HEK293 (cell line): ENCODE results near the gene NUP62.

ENCODE experiments used
- CTCF ChIA-PET: fragments of 350-600 bp; formaldehyde crosslinking; extraction: SDS; loops from one replicate; lab custom pipeline; 2021; ENCODE audit warnings: antibody characterized with exemption; lab: Yijun Ruan, JAX
- POLR2A ChIA-PET: fragments of 300-600 bp; formaldehyde crosslinking; extraction: SDS; loops from one replicate; lab custom pipeline; 2020; ENCODE audit warnings: antibody characterized with exemption, inconsistent platforms; lab: Yijun Ruan, JAX
- H3K27ac ChIP-seq: fragments of 200-500 bp; sonication (Bioruptor generic); 2 replicates; pipeline ENCODE4 v1.5.1; 2014; ENCODE audit warnings: low read depth, low read length, control low read depth, inconsistent platforms; ENCODE audit errors: extremely low read depth
- H3K36me3 ChIP-seq, 2 experiments: fragments of 200-500 bp in 1 of 2; sonication (Bioruptor generic) in 1 of 2; 1 replicate in 1 of 2; 2 replicates in 1 of 2; pipeline ENCODE4 v1.5.1; 2014 to 2017; ENCODE audit warnings: inconsistent platforms in 2 of 2, low read length in 2 of 2; ENCODE audit not compliant: control insufficient read depth in 2 of 2, insufficient read depth in 1 of 2
- H3K4me1 ChIP-seq: fragments of 200-500 bp; sonication (Bioruptor generic); 2 replicates; pipeline ENCODE4 v1.5.1; 2014; ENCODE audit warnings: mild to moderate bottlenecking, low read length, inconsistent platforms; ENCODE audit not compliant: control insufficient read depth, insufficient read depth
- H3K4me3 ChIP-seq: 2 replicates; pipeline ENCODE4 v1.5.1; 2011; ENCODE audit warnings: low read depth, mild to moderate bottlenecking, control low read depth, low read length, moderate library complexity
- H3K9me3 ChIP-seq: fragments of 200-500 bp; sonication (Bioruptor generic); 2 replicates; pipeline ENCODE4 v1.5.1; 2014; ENCODE audit warnings: low read depth, low read length, inconsistent platforms; ENCODE audit not compliant: control insufficient read depth, insufficient read depth
- BCL11B ChIP-seq: fragments of 450-650 bp; formaldehyde crosslinking; IDR thresholded peaks from 2 replicates; pipeline ENCODE4 v1.5.1; 2016; ENCODE audit warnings: low read depth, missing biosample characterization, missing genetic modification characterization
- EGR2 ChIP-seq: fragments of 450-650 bp; formaldehyde crosslinking; IDR thresholded peaks from 2 replicates; pipeline ENCODE4 v1.5.1; 2016; ENCODE audit warnings: low read depth, missing biosample characterization, missing genetic modification characterization
- GLIS2 ChIP-seq: fragments of 450-650 bp; formaldehyde crosslinking; IDR thresholded peaks from 2 replicates; pipeline ENCODE4 v1.5.1; 2016; ENCODE audit warnings: missing biosample characterization, missing genetic modification characterization
- KLF10 ChIP-seq: fragments of 450-650 bp; IDR thresholded peaks from 2 replicates; pipeline ENCODE4 v1.5.1; 2018; ENCODE audit warnings: missing biosample characterization, mild to moderate bottlenecking, missing genetic modification characterization
- MYNN ChIP-seq: fragments of 450-650 bp; formaldehyde crosslinking; IDR thresholded peaks from 2 replicates; pipeline ENCODE4 v1.5.1; 2016; ENCODE audit warnings: missing biosample characterization, missing genetic modification characterization, borderline replicate concordance
- MZF1 ChIP-seq: fragments of 450-650 bp; formaldehyde crosslinking; IDR thresholded peaks from 2 replicates; pipeline ENCODE4 v1.5.1; 2017; ENCODE audit warnings: missing biosample characterization, missing genetic modification characterization, borderline replicate concordance
- PATZ1 ChIP-seq: fragments of 450-650 bp; formaldehyde crosslinking; IDR thresholded peaks from 2 replicates; pipeline ENCODE4 v1.5.1; 2016; ENCODE audit warnings: missing biosample characterization, missing genetic modification characterization
- PRDM1 ChIP-seq: fragments of 450-650 bp; formaldehyde crosslinking; IDR thresholded peaks from 2 replicates; pipeline ENCODE4; 2016; ENCODE audit warnings: missing biosample characterization, missing genetic modification characterization
- SCRT2 ChIP-seq: fragments of 450-650 bp; formaldehyde crosslinking; IDR thresholded peaks from 2 replicates; pipeline ENCODE4 v1.5.1; 2016; ENCODE audit warnings: missing biosample characterization, missing genetic modification characterization
- SETDB1 ChIP-seq: IDR thresholded peaks from one replicate; pipeline ENCODE4 v1.6.1; 2017; ENCODE audit warnings: mild to moderate bottlenecking, low read length, moderate library complexity, mixed read lengths; ENCODE audit not compliant: insufficient read length
- ZBTB48 ChIP-seq: fragments of 450-650 bp; formaldehyde crosslinking; IDR thresholded peaks from 2 replicates; pipeline ENCODE4 v1.5.1; 2016; ENCODE audit warnings: missing biosample characterization, missing genetic modification characterization
- ZNF157 ChIP-seq: fragments of 450-650 bp; formaldehyde crosslinking; IDR thresholded peaks from 2 replicates; pipeline ENCODE4 v1.5.1; 2016; ENCODE audit warnings: missing biosample characterization, missing genetic modification characterization
- ZNF174 ChIP-seq: fragments of 450-650 bp; formaldehyde crosslinking; IDR thresholded peaks from 2 replicates; pipeline ENCODE4 v1.5.0; 2017; ENCODE audit warnings: missing biosample characterization, mild to moderate bottlenecking, missing genetic modification characterization
- ZNF214 ChIP-seq: fragments of 450-650 bp; formaldehyde crosslinking; IDR thresholded peaks from 2 replicates; pipeline ENCODE4 v1.5.1; 2017; ENCODE audit warnings: missing biosample characterization, mild to moderate bottlenecking, missing genetic modification characterization, borderline replicate concordance
- ZNF24 ChIP-seq: fragments of 450-650 bp; formaldehyde crosslinking; IDR thresholded peaks from 2 replicates; pipeline ENCODE4 v1.5.1; 2016; ENCODE audit warnings: missing biosample characterization, missing genetic modification characterization
- ZNF350 ChIP-seq: fragments of 450-650 bp; formaldehyde crosslinking; IDR thresholded peaks from 2 replicates; pipeline ENCODE4 v1.5.0; 2017; ENCODE audit warnings: missing biosample characterization, mild to moderate bottlenecking, missing genetic modification characterization
- ZNF394 ChIP-seq: fragments of 450-650 bp; formaldehyde crosslinking; IDR thresholded peaks from 2 replicates; pipeline ENCODE4 v1.5.1; 2016; ENCODE audit warnings: missing biosample characterization, missing genetic modification characterization, mild to moderate bottlenecking, moderate library complexity, borderline replicate concordance
- ZNF549 ChIP-seq: fragments of 450-650 bp; IDR thresholded peaks from 2 replicates; pipeline ENCODE4 v1.5.1; 2018; ENCODE audit warnings: missing biosample characterization, missing genetic modification characterization, mild to moderate bottlenecking, inconsistent platforms, moderate library complexity
- ZNF571 ChIP-seq: fragments of 450-650 bp; formaldehyde crosslinking; IDR thresholded peaks from 2 replicates; pipeline ENCODE4 v1.5.0; 2017; ENCODE audit warnings: missing biosample characterization, missing genetic modification characterization
- ZNF658 ChIP-seq: fragments of 450-650 bp; formaldehyde crosslinking; IDR thresholded peaks from 2 replicates; pipeline ENCODE4; 2016; ENCODE audit warnings: missing biosample characterization, missing genetic modification characterization
- ZNF670 ChIP-seq: fragments of 450-650 bp; formaldehyde crosslinking; IDR thresholded peaks from 2 replicates; pipeline ENCODE4 v1.5.1; 2016; ENCODE audit warnings: missing biosample characterization, missing genetic modification characterization, low read depth
- ZNF701 ChIP-seq: fragments of 450-650 bp; formaldehyde crosslinking; IDR thresholded peaks from 2 replicates; pipeline ENCODE4 v1.5.1; 2016; ENCODE audit warnings: missing biosample characterization, missing genetic modification characterization
- ZNF792 ChIP-seq: fragments of 450-650 bp; formaldehyde crosslinking; IDR thresholded peaks from 2 replicates; pipeline ENCODE4 v1.5.1; 2016; ENCODE audit warnings: missing biosample characterization, missing genetic modification characterization
- ZSCAN30 ChIP-seq: fragments of 450-650 bp; IDR thresholded peaks from 2 replicates; pipeline ENCODE4 v1.5.1; 2018; ENCODE audit warnings: missing biosample characterization, mild to moderate bottlenecking, missing genetic modification characterization, moderate library complexity
- TF ChIP-seq, protein P1 (sequence below): fragments of 450-650 bp; formaldehyde crosslinking; IDR thresholded peaks from 2 replicates; pipeline ENCODE4 v1.5.1; 2016; ENCODE audit warnings: missing biosample characterization, missing genetic modification characterization
- TF ChIP-seq, protein P2 (sequence below): fragments of 450-650 bp; formaldehyde crosslinking; IDR thresholded peaks from 2 replicates; pipeline ENCODE4 v1.5.1; 2017; ENCODE audit warnings: missing biosample characterization, missing genetic modification characterization
- TF ChIP-seq, protein P3 (sequence below): fragments of 450-650 bp; formaldehyde crosslinking; IDR thresholded peaks from 2 replicates; pipeline ENCODE4 v1.5.1; 2016; ENCODE audit warnings: missing biosample characterization, missing genetic modification characterization

Gene NUP62

GRCh38 chr19:49860336-49861102 lies 68.8 kb downstream of the NUP62 start:
- POLR2A ChIA-PET, result interaction anchor here (1.1 to 8.2 kb wide), 5 partner anchors 8 to 20 kb away, joined by 3 to 128 read pairs (median 5); partner anchors contain the start of genes AKT1S1, PTOV1 and TBC1D17
- Histone ChIP-seq H3K4me3 (no peak overlapping the region), H3K4me1 (peaks cover 10% of the 10 kb centered on the region; the same call in 1 of the 2 replicates), H3K9me3 (no peaks in the 10 kb centered on the region), H3K36me3 (peaks cover 21 to 90% of the 10 kb centered on the region in 2 experiments), H3K27ac (peak overlapping the region; percentile 66)
- CTCF ChIA-PET, result no interaction called here
- TF ChIP-seq ZNF701 (tag by site-specific recombination) (no peak), BCL11B (tag by site-specific recombination) (peak; percentile 35; the same call in 1 of the 2 replicates), ZNF549 (no peak), ZNF792 (tag by site-specific recombination) (no peak), ZNF24 (tag by site-specific recombination) (no peak), ZSCAN30 (tag by site-specific recombination) (0 out of 2 replicates have a peak, but pooled peaks have one; percentile 8), GLIS2 (0 out of 2 replicates have a peak, but pooled peaks have one; percentile 28), PATZ1 (tag by site-specific recombination) (peak; percentile 42; the same call in 1 of the 2 replicates), ZNF670 (tag by site-specific recombination) (no peak), ZNF571 (no peak), MYNN (tag by site-specific recombination) (no peak), ZNF394 (tag by site-specific recombination) (no peak), ZNF350 (tag by site-specific recombination) (no peak)

GRCh38 chr19:49859682-49860335 lies 69.5 kb downstream of the NUP62 start:
- ChIA-PET CTCF (interaction anchor here (0.6 kb wide), 1 partner anchor 188 kb away, joined by 3 read pairs; no protein-coding TSS in a partner anchor), POLR2A (interaction anchor here (0.8 to 8.2 kb wide), 8 partner anchors 8 to 93 kb away, joined by 3 to 128 read pairs (median 6); partner anchors contain the start of genes FUZ and PTOV1)
- H3K4me1 ChIP-seq, result peaks cover 10% of the 10 kb centered on the region; the same call in 1 of the 2 replicates
- H3K27ac ChIP-seq, result peak overlapping the region; percentile 66; the same call in 1 of the 2 replicates
- H3K4me3 ChIP-seq, result no peak overlapping the region
- H3K9me3 ChIP-seq, result no peaks in the 10 kb centered on the region
- H3K36me3 ChIP-seq, result peaks cover 21 to 94% of the 10 kb centered on the region in 2 experiments
- TF ChIP-seq ZNF174 (no peak), MZF1 (tag by site-specific recombination) (no peak), PRDM1 (tag by site-specific recombination) (no peak), SCRT2 (tag by site-specific recombination) (no peak), ZBTB48 (tag by site-specific recombination) (no peak), ZNF157 (tag by site-specific recombination) (no peak), ZNF214 (tag by site-specific recombination) (no peak), SETDB1 (no peak), ZNF658 (tag by site-specific recombination) (no peak), EGR2 (no peak), KLF10 (tag by site-specific recombination) (no peak)
- TF ChIP-seq, protein P1, sequence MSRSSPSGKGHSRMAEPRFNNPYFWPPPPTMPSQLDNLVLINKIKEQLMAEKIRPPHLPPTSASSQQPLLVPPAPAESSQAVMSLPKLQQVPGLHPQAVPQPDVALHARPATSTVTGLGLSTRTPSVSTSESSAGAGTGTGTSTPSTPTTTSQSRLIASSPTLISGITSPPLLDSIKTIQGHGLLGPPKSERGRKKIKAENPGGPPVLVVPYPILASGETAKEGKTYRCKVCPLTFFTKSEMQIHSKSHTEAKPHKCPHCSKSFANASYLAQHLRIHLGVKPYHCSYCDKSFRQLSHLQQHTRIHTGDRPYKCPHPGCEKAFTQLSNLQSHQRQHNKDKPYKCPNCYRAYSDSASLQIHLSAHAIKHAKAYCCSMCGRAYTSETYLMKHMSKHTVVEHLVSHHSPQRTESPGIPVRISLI (tag by site-specific recombination), result 0 out of 2 replicates have a peak, but pooled peaks have one; percentile 6
- TF ChIP-seq, protein P2, sequence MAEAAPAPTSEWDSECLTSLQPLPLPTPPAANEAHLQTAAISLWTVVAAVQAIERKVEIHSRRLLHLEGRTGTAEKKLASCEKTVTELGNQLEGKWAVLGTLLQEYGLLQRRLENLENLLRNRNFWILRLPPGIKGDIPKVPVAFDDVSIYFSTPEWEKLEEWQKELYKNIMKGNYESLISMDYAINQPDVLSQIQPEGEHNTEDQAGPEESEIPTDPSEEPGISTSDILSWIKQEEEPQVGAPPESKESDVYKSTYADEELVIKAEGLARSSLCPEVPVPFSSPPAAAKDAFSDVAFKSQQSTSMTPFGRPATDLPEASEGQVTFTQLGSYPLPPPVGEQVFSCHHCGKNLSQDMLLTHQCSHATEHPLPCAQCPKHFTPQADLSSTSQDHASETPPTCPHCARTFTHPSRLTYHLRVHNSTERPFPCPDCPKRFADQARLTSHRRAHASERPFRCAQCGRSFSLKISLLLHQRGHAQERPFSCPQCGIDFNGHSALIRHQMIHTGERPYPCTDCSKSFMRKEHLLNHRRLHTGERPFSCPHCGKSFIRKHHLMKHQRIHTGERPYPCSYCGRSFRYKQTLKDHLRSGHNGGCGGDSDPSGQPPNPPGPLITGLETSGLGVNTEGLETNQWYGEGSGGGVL (tag by site-specific recombination), result no peak
- TF ChIP-seq, protein P3, sequence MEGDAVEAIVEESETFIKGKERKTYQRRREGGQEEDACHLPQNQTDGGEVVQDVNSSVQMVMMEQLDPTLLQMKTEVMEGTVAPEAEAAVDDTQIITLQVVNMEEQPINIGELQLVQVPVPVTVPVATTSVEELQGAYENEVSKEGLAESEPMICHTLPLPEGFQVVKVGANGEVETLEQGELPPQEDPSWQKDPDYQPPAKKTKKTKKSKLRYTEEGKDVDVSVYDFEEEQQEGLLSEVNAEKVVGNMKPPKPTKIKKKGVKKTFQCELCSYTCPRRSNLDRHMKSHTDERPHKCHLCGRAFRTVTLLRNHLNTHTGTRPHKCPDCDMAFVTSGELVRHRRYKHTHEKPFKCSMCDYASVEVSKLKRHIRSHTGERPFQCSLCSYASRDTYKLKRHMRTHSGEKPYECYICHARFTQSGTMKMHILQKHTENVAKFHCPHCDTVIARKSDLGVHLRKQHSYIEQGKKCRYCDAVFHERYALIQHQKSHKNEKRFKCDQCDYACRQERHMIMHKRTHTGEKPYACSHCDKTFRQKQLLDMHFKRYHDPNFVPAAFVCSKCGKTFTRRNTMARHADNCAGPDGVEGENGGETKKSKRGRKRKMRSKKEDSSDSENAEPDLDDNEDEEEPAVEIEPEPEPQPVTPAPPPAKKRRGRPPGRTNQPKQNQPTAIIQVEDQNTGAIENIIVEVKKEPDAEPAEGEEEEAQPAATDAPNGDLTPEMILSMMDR (tag by site-specific recombination), result no peak
